Measurements from ENCODE around the gene DLG2.

- TF ChIP-seq CTCF (IDR thresholded peaks at IDR 0.05): no peak
- TF ChIP-seq POLR2A (IDR thresholded peaks at IDR 0.05): no peak
Measured at GRCh38 chr11:84790849-84791427, 836.2 kb downstream of the DLG2 start.
